ENCODE measurements around the gene ANKRD29.
A peak's percentile ranks its signal among the peaks of the same experiment; 100 is the strongest.
"Not testable (repeated sequence)": the region's sequence is repeated elsewhere in the genome, so short reads cannot be mapped to it uniquely, and the experiment has no call there.

The ANKRD29 gene

DNA sequence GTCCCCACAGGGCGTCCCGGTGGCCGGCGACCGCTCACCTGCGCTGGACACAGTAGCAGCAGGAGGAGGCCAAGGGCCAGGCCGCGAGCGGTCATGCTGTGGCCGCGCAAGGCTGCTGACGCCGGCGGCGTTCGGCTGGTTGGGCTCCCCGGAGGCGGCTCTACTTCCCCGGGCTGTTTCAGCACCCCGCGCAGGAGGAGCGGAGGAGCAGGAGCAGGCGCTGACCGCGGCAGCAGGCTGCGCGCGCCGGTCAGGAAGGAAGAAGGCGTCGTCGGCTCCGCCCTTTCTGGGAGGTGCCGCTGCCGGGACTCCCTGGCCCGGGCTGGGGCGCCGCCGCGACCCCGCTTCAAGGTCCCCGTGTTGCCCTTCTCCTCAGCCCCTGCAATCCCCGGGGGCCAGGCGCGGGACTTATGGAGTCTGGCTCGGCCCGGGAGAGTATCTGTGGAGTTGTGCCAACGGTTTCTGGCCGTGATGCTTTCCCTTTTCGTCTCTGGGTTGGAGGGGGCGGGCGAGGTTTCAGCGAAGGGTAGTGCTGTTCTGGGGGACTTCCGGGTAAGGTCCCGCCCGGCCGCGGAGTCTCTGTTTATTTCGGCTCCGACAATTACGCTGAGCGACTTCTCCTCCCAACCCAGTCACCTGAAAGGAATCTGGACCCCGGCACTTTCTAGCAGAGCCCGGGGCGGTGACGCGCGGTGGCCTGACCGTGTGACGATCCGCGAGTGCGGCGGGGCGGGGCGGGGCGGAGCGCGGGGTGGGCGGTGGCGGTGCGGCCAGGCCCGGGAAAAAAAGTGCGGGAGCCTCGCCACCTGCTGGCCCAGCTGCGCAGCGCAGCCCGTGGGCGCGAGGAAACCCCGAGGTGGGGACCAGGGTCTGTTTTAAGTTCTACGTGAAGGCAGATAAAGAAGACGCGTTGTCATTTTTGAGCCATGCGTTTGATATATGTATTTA is 76.2 kb downstream of the ANKRD29 start, which contains the start of gene NPC1:
Gene NPC1, minus strand, starts transcription at position 258 of the 948 bp plus-strand sequence. Its CDS starts 163 bp downstream, at position 95.
- DNase-seq (ENCODE audit: extremely low spot score, insufficient read length, low read depth), result peak; percentile 87
- peak; percentile 91 for FAIRE-seq

- FAIRE-seq (no peak), DNase-seq (ENCODE audit: extremely low spot score, insufficient read length, low read depth) (no peak)
Observed at GRCh38 chr18:23585897-23586248, 76.8 kb downstream of the ANKRD29 start.

GRCh38 chr18:23585007-23585871 is 77.5 kb downstream of the ANKRD29 start:
- FAIRE-seq (peak; percentile 56), DNase-seq (ENCODE audit: extremely low spot score, insufficient read length, low read depth) (no peak)

DNA sequence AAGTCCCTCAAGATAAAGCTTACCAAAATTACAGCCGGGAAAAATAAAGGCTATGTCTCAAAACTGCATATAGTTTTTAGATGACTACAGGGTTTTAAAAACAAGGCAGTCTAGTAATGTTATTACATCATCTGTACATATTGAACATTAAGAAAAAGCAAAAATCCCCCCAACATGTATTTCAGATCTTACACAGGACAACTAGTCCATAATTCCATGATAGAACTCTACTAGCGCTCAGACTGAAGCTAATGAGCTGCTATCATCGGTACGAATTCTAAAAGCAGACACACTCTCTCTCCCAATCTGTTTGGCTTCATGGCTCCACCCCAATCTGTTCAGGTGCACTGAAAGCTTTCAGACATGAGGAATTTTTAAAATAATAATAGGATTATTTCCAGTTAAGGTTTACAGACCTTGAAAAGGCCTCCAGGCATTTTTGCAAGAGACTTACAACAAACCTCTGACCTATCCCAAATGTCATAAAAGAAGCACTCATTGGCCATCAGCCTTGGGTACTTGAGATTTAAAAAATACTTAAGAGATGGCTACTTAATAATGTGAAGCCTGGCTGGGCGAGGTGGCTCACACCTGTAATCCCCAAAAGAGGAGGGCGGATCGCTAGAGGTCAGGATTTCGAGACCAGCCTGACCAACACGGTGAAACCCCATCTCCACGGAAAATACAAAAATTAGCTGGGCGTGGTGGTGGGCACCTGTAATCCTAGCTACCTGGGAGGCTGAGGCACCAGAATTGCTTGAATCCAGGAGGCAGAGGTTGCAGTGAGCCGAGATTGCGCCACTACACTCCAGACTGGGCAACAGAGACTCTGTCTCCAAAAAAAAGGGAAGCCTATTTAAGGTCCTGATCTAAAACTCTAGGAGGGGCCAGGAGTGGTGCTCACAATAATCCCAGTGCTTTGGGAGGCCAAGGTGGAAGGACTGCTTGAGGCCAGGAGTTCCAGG is 78.4 kb downstream of the ANKRD29 start:
- FAIRE-seq (no peak), DNase-seq (ENCODE audit: extremely low spot score, insufficient read length, low read depth) (no peak)

DNA sequence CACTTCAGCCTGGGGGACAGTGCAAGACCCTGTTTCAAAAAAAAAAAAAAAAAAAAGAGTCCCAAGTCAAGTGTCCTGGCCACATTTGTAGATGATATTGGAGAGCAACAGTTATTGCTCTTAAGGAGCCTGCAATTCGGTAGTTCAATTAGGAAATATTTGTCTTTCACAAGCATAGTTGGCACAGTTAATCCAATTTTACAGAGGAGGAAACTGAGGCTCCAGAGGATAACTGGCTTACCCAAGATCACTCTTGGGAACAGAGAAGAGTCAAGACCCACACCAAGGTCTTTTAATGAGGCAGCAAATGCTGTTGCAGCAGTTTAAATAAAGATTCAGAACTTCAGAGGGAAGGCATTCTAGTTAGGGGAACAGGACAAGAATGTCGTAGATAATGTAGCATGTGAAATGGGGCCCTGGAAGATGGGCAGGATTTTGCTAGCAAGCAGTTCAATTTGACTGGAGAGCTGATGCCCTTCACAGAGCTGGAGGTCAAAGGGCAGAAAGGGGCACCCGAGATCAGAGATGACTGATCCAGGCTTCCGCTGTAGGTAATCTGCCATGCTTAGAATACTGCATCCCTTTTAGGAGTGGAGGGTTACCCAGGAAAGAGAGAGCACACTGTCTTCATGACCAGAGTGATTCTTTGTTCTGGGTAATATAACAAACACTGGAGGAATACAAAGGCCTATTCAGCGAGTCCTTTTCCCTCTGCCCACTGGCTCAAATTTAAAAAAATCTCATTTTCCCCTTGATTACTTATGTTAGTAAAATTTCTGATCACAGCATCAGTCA is 79.4 kb downstream of the ANKRD29 start:
- FAIRE-seq (no peak), DNase-seq (ENCODE audit: extremely low spot score, insufficient read length, low read depth) (no peak)

DNA sequence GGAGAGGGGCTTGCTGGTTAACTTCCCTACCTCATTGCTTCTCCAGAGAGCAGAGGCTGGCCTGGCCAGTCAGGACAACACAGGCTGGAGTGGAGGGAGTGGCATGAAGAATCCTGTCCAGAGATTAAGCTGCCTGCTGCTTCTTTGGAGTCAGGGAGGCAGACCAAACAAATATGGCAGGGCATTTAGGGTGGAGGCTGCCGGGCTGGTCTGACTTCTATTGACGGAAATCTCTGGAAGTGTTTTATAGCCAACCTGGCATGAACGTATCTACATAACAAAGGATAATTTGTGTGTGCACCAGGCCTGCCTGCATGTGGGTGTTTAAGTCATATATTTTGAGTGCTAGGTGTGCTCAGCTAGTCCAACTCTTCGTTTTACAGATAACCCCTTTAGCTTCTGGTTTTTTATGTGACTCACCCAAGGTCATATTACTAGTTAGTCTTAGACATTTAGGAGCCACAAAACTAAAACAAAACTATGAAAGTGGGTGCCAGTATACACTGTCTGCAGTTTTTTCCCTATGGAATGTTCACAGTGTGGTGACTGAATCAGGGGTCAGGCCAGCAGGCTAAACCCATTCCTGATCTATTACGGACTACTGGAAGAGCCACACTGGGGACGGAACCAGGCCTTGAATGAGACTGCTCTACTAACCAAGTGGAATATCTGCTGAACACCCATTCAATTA is 81.9 kb downstream of the ANKRD29 start:
- FAIRE-seq, result no peak
- no peak for DNase-seq (ENCODE audit: extremely low spot score, insufficient read length, low read depth)

DNA sequence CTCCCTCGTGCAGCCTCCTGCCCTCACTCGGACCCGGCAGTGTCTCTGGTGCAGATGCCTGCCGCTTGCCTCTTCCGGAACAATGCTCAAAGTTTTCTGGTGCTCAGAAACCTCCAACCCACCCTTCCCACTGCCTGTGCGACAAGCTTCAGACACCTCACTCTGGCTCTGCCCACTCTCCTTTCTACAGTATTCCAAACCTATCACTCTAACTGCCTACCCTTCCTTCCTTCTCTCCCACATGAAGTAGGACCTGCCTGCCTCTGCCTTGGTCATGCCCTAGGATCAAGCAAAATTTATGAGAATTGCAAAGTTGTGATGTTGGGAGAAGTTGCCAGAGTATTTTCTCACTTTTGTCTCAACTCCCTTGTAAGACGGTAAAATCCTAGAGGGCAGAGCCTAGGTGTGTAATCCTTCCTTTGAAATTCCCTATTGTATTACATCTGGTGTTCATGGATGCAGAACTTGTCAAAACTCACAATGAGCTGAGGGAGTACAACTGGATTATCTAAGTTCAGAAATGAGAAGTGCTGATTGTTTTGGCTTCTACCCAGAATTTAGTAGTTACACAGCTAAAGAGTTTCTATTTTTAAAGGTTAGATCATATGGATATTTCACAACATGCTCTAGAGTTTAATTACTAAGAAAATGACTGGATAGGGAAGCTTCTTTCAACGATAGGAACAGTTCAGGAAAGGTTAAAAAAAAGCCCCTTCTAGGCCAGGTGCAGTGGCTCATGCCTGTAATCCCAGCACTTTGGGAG is 83.6 kb downstream of the ANKRD29 start:
- DNase-seq (ENCODE audit: extremely low spot score, insufficient read length, low read depth) (no peak), FAIRE-seq (no peak)

GRCh38 chr18:23578067-23578701 is 84.5 kb downstream of the ANKRD29 start:
- FAIRE-seq, result no peak
- DNase-seq (ENCODE audit: extremely low spot score, insufficient read length, low read depth), result no peak

DNA sequence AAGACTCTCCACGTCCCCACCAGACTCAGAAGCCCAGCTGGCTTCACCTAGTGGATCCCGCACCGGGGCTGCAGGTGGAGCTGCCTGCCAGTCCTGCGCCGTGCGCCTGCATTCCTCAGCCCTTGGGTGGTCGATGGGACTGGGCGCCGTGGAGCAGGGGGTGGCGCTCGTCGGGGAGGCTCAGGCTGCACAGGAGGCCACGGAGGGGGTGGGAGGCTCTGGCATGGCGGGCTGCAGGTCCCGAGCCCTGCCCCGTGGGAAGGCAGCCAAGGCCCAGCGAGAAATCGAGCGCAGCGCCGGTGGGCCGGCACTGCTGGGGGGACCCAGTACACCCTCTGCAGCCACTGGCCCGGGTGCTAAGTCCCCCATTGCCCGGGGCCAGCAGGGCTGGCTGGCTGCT is 85.2 kb downstream of the ANKRD29 start:
- not testable (repeated sequence) for DNase-seq (ENCODE audit: extremely low spot score, insufficient read length, low read depth); FAIRE-seq

GRCh38 chr18:23575309-23575651 is 87.4 kb downstream of the ANKRD29 start:
- FAIRE-seq (no peak), DNase-seq (ENCODE audit: extremely low spot score, insufficient read length, low read depth) (no peak)

DNA sequence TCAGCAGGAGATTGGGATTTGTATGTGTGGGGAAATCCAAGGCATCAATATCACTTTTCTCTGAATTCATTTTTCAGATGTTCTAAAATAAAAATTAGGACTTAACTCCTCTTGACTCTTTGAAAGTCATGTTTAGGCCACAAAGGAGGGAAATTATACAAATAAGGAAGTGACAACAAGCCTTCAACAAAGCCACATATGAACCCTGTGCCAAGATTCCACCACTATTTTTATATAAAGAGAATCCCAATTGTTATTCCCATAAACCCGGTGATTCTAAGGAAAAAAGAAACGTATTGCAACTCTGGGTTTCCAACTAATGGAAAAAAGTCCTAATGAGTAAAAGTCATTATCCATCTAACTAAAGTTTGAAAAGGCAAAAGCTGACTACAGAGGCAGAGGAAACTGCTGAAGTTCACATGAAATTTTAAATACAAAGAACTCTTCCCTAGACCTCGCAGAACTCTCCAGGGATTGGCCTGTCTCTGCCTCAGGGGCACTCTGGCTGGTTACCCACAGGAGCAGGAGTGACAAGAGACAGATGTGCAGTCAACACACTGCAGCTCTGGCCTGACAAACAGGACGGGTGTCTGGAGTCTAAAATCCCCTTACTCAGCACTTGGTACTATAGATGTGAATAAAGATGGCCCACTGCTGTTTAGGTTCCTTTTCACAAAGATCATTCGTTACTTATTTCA is 88.0 kb downstream of the ANKRD29 start:
- DNase-seq (ENCODE audit: extremely low spot score, insufficient read length, low read depth) (no peak), FAIRE-seq (no peak)

- DNase-seq (ENCODE audit: extremely low spot score, insufficient read length, low read depth), result no peak
- FAIRE-seq, result peak; percentile 36
Observed at GRCh38 chr18:23573626-23574431, 88.9 kb downstream of the ANKRD29 start.

GRCh38 chr18:23573020-23573419 is 89.7 kb downstream of the ANKRD29 start:
- FAIRE-seq (no peak), DNase-seq (ENCODE audit: extremely low spot score, insufficient read length, low read depth) (no peak)

GRCh38 chr18:23572570-23572969 is 90.1 kb downstream of the ANKRD29 start:
- DNase-seq (ENCODE audit: extremely low spot score, insufficient read length, low read depth), result no peak
- FAIRE-seq, result no peak

- FAIRE-seq (no peak), DNase-seq (ENCODE audit: extremely low spot score, insufficient read length, low read depth) (no peak)
Observed at GRCh38 chr18:23572012-23572411, 90.7 kb downstream of the ANKRD29 start.

DNA sequence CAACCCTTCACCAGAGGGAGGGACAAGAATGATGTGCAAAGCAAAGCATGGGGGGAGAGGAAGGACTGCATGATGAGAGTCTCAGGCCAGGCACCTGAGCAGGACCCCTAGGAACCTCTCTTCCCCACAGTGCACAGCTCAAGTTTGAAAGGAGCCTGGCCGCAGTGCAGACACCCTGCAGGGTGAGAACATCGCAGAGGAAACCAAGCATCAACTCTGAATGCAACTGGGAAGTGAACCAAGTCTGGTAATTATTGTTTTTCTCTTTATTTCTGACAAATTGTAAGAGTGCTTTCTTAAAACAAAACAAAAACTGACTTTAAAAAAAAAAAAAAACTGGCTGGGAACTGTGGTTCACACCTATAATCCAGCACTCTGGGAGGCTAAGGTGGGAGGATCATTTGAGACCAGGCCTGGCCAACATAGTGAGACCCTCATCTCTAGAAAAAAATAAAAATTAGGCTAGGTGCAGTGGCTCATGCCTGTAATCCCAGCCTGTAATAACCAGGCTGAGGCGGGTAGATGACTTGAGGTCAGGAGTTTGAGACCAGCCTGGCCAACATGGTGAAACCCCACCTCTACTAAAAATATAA is 91.7 kb downstream of the ANKRD29 start:
- no peak for FAIRE-seq

More for the DNA sequence above, 91.7 kb downstream of the ANKRD29 start:
- DNase-seq (ENCODE audit: extremely low spot score, insufficient read length, low read depth), result no peak
